Vagina (tissue), 2 donors: ENCODE data around the gene SLC4A11.

Source experiments
- CTCF ChIP-seq, 3 experiments: fragments of 450-650 bp in 2 of 3; fragments of 200-600 bp in 1 of 3; sonication (generic) in 1 of 3; IDR thresholded peaks; one replicate each; pipeline ENCODE4 v1.5.1; 2017 to 2019; ENCODE audit warnings: antibody characterized with exemption in 3 of 3, mild to moderate bottlenecking in 2 of 3, moderate library complexity in 2 of 3
- POLR2A ChIP-seq, 2 donors: fragments of 450-650 bp; IDR thresholded peaks; one replicate each; pipeline ENCODE4 v1.6.1; 2017; ENCODE audit warnings: antibody characterized with exemption in 2 of 2, mild to moderate bottlenecking in 2 of 2, moderate library complexity in 2 of 2
- POLR2AphosphoS5 ChIP-seq, 2 donors: sonication (generic); formaldehyde crosslinking; IDR thresholded peaks; one replicate each; pipeline ENCODE4 v1.9.0; 2017; ENCODE audit warnings: antibody characterized with exemption in 2 of 2, mild to moderate bottlenecking in 2 of 2, low read depth in 1 of 2; ENCODE audit not compliant: insufficient read depth in 1 of 2

GRCh38 chr20:3223651-3223993, 15.4 kb downstream of the SLC4A11 start:
- TF ChIP-seq CTCF (IDR thresholded peaks at IDR 0.05) (no peak), POLR2AphosphoS5 (IDR thresholded peaks at IDR 0.05; ENCODE audit: insufficient read depth in 1 of 2, low read depth in 1 of 2) (no peak), POLR2A (IDR thresholded peaks at IDR 0.05) (no peak)
